ENCODE measurements around the gene ANKRD49.

- TF ChIP-seq CTCF (IDR thresholded peaks at IDR 0.05; ENCODE audit: low read length) (no peak), EZH2 (optimal IDR thresholded peaks at IDR 0.05; ENCODE audit: low read depth, low read length) (no peak)
Observed at GRCh38 chr11:94457118-94458029, 36.4 kb upstream of the ANKRD49 start.
